Effector CD8-positive, alpha-beta T cell (primary cell): Measurements from ENCODE around the gene IFIT1.
"Not testable (repeated sequence)": the region's sequence is repeated elsewhere in the genome, so short reads cannot be mapped to it uniquely, and the experiment has no call there.

Experiments
- DNase-seq: peaks from one replicate; lab custom pipeline; 2025; lab: John Stamatoyannopoulos, UW
- total RNA-seq, 4 experiments: gene quantifications; one replicate each; lab custom pipeline; 2026; lab: John Stamatoyannopoulos, UW

The IFIT1 gene, protein sequence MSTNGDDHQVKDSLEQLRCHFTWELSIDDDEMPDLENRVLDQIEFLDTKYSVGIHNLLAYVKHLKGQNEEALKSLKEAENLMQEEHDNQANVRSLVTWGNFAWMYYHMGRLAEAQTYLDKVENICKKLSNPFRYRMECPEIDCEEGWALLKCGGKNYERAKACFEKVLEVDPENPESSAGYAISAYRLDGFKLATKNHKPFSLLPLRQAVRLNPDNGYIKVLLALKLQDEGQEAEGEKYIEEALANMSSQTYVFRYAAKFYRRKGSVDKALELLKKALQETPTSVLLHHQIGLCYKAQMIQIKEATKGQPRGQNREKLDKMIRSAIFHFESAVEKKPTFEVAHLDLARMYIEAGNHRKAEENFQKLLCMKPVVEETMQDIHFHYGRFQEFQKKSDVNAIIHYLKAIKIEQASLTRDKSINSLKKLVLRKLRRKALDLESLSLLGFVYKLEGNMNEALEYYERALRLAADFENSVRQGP
- total RNA-seq = 2.7 to 13.4 (median 7.2) reads per million in 4 experiments

DNA sequence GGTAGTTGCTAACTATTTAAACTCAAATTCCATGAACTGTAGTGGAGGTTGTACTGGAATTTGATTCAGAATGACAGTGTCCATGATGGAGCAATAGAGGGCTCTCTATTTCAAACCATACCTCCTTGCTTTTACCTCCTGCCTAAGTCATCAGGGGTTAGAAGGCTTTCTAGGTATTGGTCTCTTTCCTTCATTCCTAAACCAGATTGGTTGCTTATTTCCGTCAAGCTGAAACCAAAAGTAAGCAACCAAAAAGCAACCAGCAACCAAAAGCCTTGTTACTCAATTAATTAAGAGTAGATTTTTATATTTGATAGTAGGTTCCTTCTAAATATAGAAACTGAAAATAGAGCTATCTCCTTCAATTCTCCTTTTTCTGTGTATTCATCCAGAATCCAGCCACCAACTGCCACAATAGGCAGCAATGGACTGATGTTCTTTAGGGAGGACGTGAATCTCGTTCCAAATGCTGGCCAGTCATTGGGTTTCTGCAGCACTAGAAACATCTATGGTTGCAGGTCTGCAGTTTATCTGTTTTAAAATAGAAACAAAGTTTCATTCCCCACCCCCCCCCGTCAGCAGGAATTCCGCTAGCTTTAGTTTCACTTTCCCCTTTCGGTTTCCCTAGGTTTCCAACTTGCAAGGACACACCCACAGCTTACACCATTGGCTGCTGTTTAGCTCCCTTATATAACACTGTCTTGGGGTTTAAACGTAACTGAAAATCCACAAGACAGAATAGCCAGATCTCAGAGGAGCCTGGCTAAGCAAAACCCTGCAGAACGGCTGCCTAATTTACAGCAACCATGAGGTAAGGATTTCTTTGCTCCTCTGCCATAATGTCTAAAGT lies at the start of gene IFIT1:
TSS of gene IFIT1 (plus strand) at position 717 of the 850 bp plus-strand sequence. CDS start at position 807, 90 bp downstream.
- DNase-seq = peak; percentile 18

DNA sequence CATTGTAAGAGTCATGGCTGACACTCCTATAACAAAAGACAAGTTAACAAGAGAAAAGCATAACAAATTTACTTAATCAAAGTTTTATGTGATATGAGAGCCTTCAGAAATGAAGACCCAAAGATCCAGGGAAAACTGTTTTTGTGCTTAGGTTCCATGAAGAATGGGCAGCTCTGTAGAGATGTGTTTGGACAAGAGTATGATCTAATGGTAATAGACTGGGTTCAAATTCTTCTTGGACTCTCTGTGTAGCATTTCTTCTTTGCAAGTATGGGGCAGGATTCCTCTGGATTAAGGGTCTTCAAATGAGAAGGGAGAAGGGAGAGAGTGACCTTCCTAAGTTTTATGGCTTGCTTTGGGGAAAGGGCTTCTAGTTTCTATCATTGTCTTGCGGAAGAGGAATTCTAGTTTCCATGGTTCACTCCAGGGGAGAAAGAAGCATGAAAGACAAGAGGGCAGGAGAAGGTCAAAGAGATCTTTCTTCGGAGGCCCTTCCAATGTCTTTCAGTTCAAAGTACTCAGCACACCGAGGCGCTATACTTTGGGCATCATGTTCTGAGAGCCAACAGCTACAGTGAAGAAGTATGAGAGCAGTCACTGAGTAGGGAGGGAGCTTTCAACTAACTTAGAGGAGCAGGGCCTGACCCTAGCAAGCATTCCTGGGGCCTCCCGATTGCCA lies 49.2 kb upstream of the IFIT1 start:
- DNase-seq = no peak

DNA sequence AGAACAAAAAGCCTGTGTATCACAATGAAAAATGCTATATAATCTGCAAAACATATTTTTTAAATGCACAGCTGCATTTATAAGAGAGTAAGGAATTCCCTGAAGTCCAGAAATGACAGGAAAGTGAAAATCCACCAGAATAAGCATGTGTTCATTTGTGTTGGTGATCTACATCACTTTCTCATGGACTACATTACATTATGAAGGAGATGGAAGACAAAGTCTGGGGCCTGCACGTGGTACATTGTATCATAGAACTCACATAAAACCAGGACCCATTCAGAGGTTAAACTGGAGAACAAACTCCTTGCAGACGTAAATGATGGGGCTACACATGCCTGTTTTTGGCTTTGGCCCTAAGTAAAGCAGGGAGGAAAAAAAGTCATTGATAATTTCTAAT lies 48.3 kb upstream of the IFIT1 start:
- DNase-seq = no peak

DNA sequence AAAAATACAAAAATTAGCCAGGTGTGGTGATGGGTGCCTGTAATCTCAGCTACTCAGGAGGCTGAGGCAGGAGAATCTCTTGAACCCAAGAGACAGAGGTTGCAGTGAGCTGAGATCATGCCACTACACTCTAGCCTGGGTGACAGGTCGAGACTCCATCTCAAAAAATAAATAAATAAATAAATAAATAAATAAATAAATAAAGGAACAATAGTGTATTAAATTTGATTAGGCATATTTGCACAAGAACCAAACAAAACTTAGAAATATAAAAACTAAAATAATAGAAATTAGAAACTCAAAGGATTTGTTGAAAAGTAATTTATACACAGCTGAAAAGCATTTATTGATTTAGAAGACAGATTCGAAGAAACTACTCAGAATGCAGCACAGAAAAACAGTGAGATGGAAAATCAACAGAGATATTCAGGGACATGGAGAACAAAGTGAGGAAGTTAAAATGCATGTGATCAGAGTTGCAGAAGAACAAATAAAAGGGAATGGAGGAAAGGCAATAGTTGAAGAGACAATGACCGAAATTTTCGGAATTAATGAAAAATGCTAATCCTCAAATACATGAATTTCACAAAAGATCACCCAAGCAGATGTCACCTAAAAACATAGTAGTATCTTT lies 46.9 kb upstream of the IFIT1 start:
- no peak for DNase-seq

DNA sequence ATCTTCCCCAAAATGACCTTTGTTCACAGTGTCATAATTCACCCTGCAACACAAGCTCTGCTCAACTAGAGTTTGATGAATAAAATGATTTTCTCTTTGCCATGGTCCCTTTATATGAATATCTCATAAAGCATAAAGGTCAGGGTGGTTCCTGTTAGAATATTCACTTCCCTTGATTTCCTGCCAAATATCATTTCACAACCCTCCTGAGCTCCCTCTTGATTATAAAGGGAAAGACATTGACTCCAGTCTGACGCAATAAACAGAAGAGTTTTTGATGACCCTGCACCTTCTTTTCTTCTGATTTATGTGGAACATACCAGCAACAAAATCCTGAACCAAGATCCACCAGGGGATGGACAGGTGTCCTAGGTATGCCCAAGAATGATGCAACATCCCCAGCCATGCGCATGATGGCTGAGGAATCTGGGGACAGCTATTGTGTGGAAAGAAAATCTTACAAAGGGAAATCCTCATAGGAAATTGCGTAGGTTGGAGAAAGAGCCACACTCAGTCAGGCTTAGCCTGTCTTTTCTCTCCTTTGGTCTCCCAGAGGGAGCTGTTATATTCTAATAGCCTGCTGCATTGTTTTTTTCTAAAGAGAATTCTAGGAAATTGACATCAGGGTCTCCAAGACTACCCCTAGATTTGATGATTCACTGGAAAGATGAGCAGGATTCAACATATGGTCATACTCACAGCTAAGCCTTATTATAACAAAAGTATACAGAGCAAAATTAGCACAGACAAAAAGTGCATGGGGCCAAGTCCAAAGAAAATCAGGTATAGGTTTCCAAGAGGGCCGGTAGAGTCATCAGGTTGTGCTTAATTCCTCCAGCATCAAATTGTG lies 45.8 kb upstream of the IFIT1 start:
- DNase-seq = no peak

DNA sequence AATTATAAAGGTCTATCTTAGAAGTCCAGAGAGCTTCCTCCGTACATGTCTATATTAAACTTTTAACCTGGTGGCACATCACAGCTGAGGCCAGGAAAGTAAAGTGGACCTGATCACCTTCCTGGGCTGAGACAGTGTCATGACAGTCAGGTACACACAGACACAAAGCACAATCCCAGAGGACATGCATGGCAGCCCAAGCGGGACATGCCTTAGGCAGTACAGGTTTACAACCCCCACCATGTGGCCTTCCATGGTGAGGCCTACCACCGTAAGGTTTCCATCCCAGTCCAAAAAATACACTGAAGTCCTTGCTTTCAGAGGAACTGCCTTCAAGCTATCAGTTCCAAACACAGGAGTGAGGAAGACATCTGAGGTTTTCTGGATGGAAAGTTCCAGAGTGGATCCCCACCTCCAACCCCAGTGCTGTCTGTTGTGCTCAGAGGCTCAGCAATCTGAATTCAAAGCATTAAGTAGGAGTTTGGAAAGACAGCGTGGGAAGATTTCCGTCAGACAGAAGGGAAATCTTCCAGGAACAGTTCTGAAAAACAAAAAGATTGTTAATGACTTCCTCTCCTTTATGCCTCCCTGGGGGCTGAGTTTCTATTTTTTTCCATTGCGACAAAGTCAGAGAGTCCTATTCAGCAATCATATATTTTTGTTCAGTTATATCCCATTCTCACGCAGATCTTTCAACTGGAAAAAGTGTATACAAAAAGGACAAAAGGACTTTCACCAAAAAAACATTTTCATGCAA lies 44.5 kb upstream of the IFIT1 start:
- DNase-seq = no peak

DNA sequence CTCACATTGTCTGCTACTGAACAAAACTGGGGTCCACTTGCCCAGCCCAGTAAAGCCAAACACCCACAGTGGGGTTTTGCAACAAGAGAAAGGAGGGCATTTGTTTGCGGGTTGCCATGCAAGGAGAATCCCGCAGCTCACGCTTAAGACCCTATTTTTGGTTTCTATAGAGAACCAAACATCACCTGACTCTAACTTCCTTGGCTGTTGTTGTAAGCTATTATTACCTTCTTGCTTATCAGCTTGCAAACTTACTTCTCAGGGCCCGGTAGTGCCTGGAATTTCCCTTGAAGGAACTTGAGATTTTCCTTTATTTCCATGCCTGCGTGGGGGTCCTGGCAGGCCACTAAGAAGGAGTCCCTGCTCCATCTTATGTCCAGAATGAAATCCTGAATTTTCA lies 43.9 kb upstream of the IFIT1 start:
- no peak for DNase-seq

DNA sequence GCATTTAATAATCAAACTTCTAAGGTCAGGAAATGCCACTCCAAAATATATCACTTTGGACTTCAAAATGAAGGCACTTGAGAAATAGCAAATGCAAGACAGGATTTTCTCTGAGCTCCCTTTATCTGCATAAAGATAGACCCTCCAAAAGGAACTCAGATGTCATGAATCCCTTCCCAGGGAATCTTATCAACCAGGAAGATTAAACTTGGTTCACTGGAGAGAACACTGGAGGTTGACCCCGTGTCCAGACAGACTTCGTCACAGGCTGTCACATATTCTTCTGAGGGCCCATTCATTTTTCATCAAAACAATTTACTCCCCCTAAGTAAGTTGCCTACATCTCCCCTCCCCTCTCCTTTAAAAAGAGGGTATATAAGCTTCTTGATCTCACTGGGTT lies 43.4 kb upstream of the IFIT1 start:
- no peak for DNase-seq

DNA sequence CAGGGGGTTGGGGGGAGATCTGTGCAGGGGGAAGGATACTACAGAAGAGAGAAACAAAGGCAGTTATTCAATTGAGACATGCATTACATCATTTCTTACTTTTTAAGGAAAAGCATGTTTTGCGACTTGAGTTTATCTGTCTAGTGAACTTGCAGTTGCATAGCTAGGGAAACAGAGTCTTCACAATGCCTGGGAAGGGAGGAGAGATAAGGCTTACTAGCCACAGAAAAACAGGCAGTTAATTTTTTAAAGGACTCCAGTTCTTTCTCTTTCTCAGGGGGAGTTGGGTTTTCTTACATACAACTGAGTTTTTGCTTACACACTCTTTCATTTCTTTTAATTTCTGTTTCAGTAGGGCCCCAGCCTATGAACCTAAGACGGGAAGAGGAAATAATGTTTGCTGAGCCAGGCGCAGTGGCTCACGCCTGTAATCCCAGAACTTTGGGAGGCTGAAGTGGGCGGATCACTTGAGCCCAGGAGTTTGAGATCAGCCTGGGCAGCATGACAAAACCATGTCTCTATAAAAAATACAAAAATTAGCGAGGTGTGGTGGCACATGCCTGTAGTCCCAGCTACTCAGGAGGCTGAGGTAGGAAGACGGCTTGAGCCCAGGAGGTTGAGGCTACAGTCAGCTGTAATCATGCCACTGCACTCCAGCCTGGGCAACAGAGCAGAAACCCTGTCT lies 41.6 kb upstream of the IFIT1 start:
- DNase-seq = not testable (repeated sequence)

DNA sequence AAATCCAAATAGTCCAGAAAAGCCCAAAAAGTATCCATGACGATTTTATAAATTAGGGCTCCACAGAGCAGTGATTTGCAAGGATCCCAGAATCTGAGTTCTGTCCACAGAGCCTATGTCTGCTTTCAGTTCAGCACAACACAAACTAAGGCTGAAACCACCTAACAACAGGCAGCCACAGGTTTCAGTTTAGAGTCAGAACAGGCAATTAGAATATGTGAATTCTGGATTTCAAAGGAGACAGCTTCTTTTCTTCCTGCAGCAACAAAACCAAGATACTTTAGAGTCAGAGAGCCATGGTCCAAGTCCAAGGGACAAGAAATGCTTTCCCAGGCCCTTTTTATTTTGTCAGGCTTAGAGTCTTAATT lies 41.0 kb upstream of the IFIT1 start:
- no peak for DNase-seq

DNA sequence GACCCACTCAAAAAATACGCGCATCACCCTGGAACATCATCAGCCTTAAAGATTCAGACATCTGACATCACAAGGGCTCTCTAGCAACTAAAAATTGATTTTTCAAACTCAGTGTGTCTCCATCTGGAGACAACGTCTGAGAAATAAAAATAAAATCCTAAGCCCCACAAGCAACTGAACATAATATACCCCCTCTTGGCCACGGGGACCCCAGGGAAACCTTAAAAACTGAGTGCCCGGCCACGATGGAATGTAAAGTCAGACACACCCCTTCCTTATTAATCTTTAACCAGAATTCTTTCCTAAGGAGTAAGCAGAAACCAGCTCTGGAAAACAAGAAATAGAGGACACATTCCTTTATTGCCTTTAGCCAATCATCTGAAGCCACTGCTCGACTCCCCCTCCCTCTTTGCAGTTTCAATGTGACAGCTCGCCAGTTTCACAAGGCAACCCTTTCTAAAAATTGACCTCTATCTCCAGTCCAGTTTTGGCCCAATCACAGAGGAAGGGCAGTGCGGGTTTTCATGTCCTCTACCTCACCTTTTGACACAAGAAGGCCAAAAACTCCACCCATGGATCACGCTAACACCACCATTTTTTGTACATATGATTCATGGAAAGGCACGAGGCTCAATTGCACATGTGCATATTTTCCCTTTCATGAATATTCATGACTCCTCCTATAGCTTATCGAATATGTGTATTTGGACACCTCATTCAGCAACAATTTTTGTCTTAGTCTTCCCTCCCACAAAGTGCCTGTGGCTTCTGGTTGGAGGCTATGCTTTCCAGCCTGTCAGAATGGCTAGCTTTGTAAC lies 40.4 kb upstream of the IFIT1 start:
- no peak for DNase-seq

DNA sequence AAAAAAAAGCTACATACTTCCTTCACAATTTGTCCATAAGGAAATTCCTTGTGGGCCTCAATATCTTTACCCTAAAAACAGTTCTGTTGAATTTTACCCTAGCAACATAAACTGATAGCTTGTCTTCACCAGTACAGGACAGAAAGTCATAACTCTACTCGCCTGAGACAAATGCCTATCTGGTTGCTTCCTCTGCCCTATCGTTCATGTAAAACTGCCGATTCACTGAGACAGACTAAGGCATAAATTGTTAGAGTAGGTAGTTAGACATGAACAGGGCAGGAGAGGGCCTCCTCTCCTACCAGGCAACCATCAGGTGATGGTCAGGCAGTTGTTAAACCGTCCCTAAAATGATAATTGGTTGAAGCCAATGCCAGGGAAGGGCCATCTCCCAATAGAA lies 39.6 kb upstream of the IFIT1 start:
- DNase-seq = no peak

DNA sequence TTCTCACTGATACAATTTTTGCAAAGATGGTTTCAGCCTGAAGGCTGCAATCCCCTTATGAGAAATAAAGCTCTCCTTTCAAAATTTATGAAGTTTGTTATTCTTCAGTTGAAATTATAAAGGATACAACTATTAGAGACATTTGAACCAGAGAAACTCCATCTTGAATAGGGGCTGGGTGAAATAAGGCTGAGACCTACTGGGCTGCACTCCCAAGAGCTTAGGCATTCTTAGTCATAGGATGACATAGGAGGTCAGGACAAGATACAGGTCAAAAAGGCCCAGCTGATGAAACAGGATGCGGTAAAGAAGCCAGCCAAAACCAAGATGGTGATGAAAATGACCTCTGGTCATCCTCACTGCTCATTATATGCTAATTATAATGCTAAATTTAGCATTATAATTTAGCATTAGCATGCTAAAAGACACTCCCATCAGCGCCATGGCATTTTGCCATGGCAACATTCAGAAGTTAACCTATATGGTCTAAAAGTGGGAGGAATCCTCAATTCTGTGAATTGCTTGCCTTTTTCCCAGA lies 37.0 kb upstream of the IFIT1 start:
- no peak for DNase-seq

DNA sequence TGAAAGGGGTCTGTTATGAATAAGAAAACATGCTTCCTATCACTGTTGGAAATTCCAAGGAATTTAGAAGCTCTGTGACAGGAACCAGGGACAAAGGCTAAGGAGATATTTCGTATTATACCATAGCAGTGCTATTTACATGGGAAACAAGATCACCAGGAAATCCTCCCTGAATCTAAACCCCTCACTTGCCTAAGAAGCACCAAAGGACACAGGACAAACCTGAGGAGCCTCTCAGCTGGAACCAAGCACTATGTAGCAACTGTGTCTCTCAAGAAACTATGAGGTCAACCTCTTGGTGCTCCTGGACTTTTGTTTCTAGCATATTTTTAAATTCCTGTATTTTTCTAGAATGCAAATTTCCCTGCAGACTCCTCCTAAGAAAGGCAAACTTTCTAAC lies 35.3 kb upstream of the IFIT1 start:
- no peak for DNase-seq

DNA sequence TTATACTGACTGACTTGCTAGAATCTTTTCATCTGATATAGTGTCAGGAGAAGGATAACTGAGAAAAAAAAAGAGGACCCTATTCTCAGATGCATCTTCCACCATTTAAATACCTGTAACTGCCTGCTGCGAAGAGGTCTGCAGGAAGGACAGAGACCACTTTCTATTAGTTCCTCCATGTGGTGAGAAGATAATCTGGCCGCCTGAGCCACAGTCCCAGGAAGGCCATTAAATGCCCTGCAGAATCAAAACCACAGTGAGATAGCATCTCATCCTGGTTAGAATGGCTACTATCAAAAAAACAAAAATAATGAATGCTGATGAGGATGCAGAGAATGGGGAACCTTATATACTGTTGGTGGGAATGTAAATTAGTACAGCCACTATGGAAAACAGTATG lies 34.4 kb upstream of the IFIT1 start:
- DNase-seq = no peak

DNA sequence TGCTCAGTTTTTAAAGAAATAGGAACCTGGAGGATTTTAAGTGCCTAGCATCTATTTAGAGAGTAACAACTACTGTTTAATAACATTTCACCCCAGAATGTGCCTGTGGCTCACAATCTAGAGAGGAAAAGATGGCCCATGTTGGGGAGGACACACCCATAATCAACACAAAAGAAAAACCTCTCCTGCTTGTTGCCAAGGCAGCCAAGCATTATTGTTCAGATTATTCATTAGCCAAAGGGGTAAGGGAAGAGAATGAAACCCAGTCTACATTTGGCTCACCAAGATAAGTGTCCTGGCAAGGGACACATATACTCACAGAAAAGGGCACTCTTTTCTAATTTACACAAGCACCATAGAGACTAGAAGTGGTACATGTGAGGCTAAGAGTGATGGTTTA lies 32.3 kb upstream of the IFIT1 start:
- DNase-seq = no peak

DNA sequence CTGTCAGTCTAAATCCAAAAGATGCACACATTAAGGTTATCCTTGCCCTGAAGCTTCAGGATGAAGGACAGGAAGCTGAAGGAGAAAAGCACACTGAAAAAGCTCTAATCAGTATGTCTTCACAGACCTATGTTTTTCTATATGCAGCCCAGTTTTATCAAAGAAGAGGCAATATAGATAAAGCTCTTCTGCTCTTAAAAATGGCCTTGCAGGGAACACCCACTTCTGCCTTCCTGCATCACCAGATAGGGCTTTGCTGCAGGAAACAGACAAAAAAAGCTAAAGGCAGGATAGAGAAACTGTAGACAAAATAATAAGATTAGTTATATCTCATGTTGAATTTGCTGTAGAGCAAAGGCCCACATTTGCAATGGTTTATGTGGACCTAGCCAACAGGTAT lies 29.5 kb upstream of the IFIT1 start:
- no peak for DNase-seq

DNA sequence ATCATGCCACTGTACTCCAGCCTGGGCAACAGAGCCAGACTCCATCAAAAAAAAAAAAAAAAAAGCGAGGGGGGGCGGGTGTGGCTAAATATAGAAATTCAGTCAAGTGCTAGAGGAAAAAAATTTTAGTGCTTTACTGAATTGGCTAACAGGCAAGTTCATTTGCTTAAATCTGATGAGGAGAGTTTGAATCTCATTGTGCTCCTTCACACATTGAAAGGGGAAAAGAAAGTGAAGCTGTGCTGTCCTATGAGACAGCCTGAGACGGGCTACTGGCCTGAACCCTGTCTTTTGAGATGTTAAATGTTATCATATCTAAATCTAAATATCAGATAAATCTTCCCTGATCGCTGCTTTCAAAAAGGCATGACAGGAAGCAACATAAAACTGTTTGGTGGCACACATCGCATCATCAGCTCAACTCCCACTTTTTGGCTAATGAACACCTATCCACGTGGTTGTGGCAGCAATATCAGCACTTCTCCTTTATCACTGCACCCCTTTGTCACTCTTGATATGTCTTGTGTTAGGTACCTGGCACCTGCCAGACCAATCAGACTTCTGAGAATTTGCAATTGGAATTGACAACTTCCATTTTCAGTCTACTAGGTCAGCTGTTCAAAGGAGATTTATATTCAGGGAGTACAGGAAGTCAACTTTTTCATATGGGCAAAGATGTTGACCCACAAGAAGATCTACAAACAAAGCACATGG lies 28.5 kb upstream of the IFIT1 start:
- no peak for DNase-seq
